ENCODE results near the gene SPR.

Gene SPR

GRCh38 chr2:72940361-72940760, 53.2 kb downstream of the SPR start:
- POLR2A ChIA-PET, result interaction anchor here (1.0 kb wide), 1 partner anchor 22 kb away, joined by 3 read pairs; no protein-coding TSS in a partner anchor
- no peak for DNase-seq (ENCODE audit: low read depth, low spot score)
- CTCF ChIA-PET, result interaction anchor here (0.7 to 2.8 kb wide), 12 partner anchors 9 to 237 kb away, joined by 3 to 19 read pairs (median 4); partner anchors contain the start of gene SPR
- TF ChIP-seq CTCF (IDR thresholded peaks at IDR 0.05; ENCODE audit: insufficient read depth, low read length, missing control alignments), result no peak
- H3K4me3 ChIP-seq (ENCODE audit: low read depth, low read length), result no peak overlapping the region

GRCh38 chr2:72940786-72941185, 53.6 kb downstream of the SPR start:
- H3K4me3 ChIP-seq (ENCODE audit: low read depth, low read length), result no peak overlapping the region
- TF ChIP-seq CTCF (IDR thresholded peaks at IDR 0.05; ENCODE audit: insufficient read depth, low read length, missing control alignments), result no peak
- POLR2A ChIA-PET, result interaction anchor here (1.0 kb wide), 1 partner anchor 22 kb away, joined by 3 read pairs; no protein-coding TSS in a partner anchor
- CTCF ChIA-PET, result interaction anchor here (0.7 to 2.8 kb wide), 12 partner anchors 9 to 237 kb away, joined by 3 to 19 read pairs (median 4); partner anchors contain the start of gene SPR
- DNase-seq (ENCODE audit: low read depth, low spot score), result peak; percentile 56

All from AG04449 (cell line).